ENCODE measurements around the gene TBCEL. TPM values are rescaled to one million over a fixed set of nuclear protein-coding genes. Genes with fewer than 3 reads are reported as not detected.

TBCEL gene
- total and polyA plus RNA-seq, 10 of the 15 experiments (the other 5 are each of a cell fraction or from before 2014, with no cell fraction given) = 2.0 to 10.4 (median 7.3) TPM

DNA sequence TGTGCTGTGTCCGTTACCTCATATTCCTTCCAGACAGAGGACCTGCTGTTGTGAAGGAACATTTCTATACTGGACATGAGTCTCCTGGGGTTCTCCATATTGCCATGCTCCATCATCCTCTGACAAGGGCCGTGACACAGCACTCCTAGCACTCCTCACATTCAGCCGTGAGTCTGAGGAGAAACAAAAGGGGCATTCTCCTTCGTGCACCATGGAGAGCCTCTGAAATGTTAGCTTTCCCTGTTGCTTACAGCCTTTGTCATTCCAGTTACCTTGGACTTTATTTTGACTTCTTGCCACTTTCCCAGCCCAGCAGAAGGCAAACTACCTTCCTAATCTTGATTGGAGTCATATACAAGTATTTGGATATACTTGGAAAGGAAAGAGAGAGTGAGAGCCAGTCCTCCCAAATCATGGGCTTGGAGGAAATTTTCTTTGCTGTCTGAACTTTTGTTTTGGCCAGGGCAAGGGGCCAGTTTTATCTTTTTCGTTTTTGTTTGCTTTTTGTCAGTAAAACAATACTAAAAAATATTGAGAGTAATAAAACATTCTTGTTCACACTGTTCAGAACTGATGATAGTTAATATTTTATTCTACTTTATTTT lies 48.0 kb downstream of the TBCEL start (continued):
- no peak for TF ChIP-seq EED (IDR thresholded peaks at IDR 0.05; ENCODE audit: low read depth)
- no peak for TF ChIP-seq BRCA1 (IDR thresholded peaks at IDR 0.05; ENCODE audit: low read depth, low read length)
- TF ChIP-seq, protein P1, sequence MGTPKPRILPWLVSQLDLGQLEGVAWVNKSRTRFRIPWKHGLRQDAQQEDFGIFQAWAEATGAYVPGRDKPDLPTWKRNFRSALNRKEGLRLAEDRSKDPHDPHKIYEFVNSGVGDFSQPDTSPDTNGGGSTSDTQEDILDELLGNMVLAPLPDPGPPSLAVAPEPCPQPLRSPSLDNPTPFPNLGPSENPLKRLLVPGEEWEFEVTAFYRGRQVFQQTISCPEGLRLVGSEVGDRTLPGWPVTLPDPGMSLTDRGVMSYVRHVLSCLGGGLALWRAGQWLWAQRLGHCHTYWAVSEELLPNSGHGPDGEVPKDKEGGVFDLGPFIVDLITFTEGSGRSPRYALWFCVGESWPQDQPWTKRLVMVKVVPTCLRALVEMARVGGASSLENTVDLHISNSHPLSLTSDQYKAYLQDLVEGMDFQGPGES (IDR thresholded peaks at IDR 0.05) = no peak
- no peak for TF ChIP-seq MYB (IDR thresholded peaks at IDR 0.05; ENCODE audit: borderline replicate concordance, low read depth, low read length)
- no peak for TF ChIP-seq JUND (IDR thresholded peaks at IDR 0.05; ENCODE audit: low read depth, low read length)
- TF ChIP-seq CREM (IDR thresholded peaks at IDR 0.05; ENCODE audit: low read depth) = no peak
- TF ChIP-seq, protein P2, sequence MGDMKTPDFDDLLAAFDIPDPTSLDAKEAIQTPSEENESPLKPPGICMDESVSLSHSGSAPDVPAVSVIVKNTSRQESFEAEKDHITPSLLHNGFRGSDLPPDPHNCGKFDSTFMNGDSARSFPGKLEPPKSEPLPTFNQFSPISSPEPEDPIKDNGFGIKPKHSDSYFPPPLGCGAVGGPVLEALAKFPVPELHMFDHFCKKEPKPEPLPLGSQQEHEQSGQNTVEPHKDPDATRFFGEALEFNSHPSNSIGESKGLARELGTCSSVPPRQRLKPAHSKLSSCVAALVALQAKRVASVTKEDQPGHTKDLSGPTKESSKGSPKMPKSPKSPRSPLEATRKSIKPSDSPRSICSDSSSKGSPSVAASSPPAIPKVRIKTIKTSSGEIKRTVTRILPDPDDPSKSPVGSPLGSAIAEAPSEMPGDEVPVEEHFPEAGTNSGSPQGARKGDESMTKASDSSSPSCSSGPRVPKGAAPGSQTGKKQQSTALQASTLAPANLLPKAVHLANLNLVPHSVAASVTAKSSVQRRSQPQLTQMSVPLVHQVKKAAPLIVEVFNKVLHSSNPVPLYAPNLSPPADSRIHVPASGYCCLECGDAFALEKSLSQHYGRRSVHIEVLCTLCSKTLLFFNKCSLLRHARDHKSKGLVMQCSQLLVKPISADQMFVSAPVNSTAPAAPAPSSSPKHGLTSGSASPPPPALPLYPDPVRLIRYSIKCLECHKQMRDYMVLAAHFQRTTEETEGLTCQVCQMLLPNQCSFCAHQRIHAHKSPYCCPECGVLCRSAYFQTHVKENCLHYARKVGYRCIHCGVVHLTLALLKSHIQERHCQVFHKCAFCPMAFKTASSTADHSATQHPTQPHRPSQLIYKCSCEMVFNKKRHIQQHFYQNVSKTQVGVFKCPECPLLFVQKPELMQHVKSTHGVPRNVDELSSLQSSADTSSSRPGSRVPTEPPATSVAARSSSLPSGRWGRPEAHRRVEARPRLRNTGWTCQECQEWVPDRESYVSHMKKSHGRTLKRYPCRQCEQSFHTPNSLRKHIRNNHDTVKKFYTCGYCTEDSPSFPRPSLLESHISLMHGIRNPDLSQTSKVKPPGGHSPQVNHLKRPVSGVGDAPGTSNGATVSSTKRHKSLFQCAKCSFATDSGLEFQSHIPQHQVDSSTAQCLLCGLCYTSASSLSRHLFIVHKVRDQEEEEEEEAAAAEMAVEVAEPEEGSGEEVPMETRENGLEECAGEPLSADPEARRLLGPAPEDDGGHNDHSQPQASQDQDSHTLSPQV (IDR thresholded peaks at IDR 0.05) = no peak
- no peak for TF ChIP-seq TARDBP (IDR thresholded peaks at IDR 0.05; ENCODE audit: borderline replicate concordance)
- TF ChIP-seq PAX5 (IDR thresholded peaks at IDR 0.05; ENCODE audit: borderline replicate concordance, low read depth, low read length) = no peak
- no peak for TF ChIP-seq YBX1 (IDR thresholded peaks at IDR 0.05)
